SK-N-MC (cell line): ENCODE data around the gene BBS1.

Source experiments
- EZH2 ChIP-seq: fragments of 200-600 bp; sonication (generic); IDR thresholded peaks from one replicate; pipeline ENCODE4 v1.6.1; 2017; ENCODE audit warnings: antibody characterized with exemption
- POLR2AphosphoS5 ChIP-seq: IDR thresholded peaks from 2 replicates; pipeline ENCODE4 v1.6.1; 2012; ENCODE audit warnings: mild to moderate bottlenecking, low read depth, low read length, borderline replicate concordance

GRCh38 chr11:66541892-66542291 lies 31.5 kb downstream of the BBS1 start:
- TF ChIP-seq EZH2: no peak
- TF ChIP-seq POLR2AphosphoS5: no peak
